Measurements from ENCODE around the gene ZNF335.

DNA sequence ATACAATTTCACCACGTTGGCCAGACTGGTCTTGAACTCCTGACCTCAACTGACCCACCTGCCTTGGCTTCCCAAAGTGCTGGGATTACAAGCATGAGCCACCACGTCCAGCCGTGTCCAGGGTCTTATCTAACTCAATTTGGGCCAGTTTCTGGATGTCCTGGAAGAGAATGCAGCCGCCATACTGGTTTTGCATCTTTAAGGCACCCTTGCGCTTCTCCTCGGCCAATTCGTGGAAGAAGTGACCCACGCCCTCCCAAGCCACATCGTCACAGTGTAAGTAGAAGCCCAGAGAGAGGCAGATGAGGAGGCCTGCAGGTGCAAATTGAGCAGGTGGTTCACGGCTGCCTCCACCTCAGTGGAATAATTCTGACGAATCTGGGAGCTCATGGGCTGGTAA lies 3.7 kb upstream of the ZNF335 start:
- TF ChIP-seq RAD21 (IDR thresholded peaks at IDR 0.05; ENCODE audit: low read depth) (no peak), TCF12 (IDR thresholded peaks at IDR 0.05; ENCODE audit: low read depth) (no peak), FOXM1 (IDR thresholded peaks at IDR 0.05; ENCODE audit: borderline replicate concordance, low read depth) (no peak), TEAD4 (IDR thresholded peaks at IDR 0.05) (no peak), EP300 (IDR thresholded peaks at IDR 0.05; ENCODE audit: borderline replicate concordance) (no peak)

Data from Ishikawa (cell line).